NCI-H748 treated with DMSO at 0.1 percent for 48 hours (cell line): ENCODE results near the gene MORN1.
"Not testable (repeated sequence)": the region's sequence is repeated elsewhere in the genome, so short reads cannot be mapped to it uniquely, and the experiment has no call there.

ENCODE experiments used
- DNase-seq: peaks from one replicate; lab custom pipeline; 2025; lab: John Stamatoyannopoulos, UW

MORN1 gene

DNA sequence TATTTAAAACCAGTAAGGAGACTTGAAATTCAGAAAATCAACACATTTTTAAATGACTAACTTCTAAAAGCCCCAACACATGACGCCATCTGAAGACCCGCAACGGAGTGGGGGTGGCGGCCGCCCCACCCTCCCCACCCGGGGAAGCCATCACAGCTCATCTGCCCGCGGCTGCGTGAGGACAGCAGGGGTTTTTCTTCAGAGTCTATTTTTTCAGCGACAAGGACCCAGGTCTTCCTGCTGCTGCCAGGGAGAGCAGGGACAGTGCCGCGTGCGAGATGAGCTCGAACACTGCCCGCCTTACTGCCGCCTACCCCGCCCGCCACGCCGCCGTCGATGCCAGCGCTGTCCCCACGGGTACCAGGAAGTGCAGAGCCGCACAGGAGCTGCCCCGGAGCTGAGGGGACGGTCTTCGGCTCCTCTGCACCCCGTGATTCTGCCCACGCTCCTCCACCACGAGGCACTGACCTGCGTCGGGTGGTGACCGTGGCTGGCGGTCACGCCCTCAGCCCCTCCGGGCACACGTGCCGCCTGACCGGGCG is 84.2 kb downstream of the MORN1 start:
- DNase-seq, result no peak

DNA sequence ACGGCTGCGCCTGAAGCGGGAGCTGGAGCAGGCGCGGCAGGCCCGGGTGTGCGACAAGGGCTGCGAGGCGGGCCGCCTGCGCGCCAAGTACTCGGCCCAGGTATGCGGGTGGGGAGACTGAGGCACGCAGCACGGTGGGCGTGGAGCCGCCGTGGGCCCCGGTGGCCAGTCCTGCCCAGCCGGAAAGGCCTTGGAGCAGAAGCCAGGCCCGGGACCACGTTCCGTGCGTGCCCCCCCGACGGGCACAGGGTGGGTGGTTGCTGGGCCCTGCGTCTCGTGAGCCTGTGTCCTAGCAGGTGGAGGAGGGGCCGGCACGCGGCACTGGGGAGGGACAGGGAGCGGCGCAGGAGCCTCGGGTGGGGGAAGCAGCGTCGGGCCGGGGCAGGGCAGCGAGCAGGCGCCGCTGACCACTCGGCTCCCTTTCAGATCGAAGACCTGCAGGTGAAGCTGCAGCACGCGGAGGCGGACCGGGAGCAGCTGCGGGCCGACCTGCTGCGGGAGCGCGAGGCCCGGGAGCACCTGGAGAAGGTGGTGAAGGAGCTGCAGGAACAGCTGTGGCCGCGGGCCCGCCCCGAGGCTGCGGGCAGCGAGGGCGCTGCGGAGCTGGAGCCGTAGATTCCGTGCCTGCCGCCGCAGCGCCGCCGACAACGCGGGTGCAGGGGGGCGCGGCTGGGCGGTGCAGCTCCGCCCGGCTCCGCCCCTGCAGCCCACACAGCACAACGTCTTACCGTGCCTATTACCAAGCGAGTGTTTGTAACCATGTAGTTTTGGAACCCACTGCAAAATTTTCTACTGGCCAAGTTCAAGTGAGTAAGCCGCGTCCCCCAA is 85.0 kb downstream of the MORN1 start:
- DNase-seq, result no peak

DNA sequence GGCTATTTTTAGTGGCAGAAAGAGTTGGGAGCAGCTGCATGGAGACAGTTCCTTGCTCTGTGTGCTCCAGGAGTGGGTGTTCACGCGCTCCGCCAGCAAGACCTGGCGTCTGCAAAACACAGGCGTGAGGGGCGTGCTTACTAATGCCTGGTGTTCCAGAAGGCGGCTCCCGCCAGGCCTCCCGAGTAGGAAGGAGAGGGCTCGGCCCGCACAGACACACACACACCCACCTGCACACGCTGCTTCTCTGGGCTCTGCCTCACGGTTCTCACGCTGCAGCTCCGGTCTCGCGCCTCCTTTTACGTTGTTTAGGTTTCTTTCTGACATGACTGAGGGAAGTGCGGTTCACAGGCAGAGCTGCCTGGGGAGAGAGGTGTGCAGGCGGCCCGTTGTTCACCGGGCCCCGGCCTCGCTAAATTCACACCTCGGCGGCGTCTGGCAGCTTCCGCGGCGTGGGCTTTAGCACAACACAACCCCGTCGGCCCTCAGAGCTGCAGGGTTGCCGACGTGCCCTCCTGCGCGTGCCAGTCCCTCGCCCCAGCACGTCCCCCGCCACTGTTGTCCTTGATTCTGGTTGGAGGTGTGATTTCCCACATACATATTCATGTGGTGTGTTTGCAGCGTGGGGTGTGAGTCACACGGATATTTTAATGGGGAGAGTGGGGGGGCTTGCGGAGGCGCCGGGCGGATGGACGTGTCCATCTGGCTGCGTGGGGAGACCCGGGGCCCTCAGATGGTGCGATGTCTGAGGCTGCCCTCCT is 86.3 kb downstream of the MORN1 start:
- DNase-seq, result no peak

DNA sequence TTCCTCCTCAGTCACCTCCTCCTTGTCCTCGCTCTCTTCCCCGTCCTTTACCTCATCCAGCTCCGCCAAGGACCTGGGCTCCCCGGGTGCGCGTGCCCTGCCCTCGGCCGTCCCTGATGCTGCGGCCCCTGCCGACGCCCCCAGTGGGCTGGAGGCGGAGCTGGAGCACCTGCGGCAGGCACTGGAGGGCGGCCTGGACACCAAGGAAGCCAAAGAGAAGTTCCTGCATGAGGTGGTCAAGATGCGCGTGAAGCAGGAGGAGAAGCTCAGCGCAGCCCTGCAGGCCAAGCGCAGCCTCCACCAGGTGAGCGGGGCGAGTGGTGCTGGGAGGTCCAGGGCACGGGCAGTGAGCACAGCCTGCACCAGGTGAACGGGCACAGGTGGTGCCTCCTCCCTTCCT is 87.1 kb downstream of the MORN1 start:
- no peak for DNase-seq

DNA sequence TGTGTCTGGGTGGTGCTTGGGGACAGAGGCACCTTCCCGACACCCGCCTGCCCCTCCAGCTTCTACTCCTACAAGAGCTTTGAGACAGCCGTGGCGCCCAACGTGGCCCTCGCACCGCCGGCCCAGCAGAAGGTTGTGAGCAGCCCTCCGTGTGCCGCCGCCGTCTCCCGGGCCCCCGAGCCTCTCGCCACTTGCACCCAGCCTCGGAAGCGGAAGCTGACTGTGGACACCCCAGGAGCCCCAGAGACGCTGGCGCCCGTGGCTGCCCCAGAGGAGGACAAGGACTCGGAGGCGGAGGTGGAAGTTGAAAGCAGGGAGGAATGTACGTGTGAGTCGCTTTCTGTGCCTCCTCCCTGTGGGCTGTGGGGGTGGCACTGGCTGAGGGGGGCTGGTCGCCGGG is 87.6 kb downstream of the MORN1 start:
- no peak for DNase-seq

DNA sequence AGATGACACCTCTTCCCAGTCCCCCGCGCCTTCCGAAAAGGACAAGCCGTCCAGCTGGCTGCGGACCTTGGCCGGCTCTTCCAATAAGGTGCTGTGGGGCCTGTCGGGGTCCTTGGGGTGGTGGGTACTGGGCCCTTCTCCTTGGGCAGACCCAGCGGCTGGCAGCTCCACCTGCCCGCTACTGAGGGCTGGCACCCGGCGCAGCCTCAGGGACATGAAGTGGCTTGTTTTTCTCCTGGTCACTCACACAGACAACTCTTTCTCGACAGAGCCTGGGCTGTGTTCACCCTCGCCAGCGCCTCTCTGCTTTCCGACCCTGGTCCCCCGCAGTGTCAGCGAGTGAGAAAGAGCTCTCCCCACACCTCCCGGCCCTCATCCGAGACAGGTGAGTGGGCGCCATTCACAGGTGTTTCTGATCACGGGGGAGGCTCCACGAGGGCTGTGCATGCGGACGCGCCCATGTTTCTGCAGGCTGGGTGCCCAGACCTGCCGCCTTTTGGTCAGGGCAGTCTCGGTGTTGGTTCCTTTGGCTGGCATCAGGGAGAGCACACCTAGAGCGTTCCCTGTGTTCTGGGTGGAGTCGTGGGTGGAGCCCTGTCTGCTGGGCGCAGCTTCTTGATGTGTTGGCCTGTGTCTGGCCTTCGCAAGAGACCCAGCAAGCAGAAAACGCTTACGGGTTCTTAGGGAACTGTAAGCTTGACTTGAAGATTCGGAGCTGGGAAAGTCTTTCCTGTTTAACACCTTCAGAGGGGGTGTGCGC is 88.2 kb downstream of the MORN1 start:
- DNase-seq, result no peak

DNA sequence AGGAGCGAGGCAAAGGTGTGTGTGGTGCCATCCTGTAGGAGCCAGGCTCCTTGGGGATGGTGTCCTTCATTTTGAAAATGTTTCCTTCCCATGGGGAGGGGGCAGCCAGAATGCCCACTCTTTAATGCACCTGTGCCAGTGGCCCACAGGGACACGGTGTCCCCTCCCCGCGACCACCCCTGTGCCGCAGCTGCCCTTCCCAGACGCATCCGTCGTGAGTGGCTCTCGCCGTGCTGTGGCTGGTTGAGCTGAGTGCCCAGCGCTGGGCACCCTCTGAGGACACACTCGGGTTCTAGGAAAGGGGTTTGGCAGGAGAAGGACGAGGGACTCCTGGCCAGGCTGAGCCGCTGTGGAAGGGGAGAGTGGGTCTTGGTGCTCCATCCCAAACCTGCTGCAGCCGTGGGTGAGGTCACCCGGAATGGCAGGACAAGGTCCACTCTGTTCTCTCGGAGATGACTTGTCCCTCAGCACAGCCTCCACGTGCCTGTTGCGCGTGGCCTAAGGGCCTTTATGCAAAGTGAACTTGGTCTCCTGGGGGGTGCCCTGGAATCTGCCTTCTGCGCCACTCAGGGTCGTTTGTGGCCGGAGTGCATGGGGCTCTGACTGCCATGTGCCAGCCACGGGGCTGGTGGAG is 88.9 kb downstream of the MORN1 start:
- no peak for DNase-seq

DNA sequence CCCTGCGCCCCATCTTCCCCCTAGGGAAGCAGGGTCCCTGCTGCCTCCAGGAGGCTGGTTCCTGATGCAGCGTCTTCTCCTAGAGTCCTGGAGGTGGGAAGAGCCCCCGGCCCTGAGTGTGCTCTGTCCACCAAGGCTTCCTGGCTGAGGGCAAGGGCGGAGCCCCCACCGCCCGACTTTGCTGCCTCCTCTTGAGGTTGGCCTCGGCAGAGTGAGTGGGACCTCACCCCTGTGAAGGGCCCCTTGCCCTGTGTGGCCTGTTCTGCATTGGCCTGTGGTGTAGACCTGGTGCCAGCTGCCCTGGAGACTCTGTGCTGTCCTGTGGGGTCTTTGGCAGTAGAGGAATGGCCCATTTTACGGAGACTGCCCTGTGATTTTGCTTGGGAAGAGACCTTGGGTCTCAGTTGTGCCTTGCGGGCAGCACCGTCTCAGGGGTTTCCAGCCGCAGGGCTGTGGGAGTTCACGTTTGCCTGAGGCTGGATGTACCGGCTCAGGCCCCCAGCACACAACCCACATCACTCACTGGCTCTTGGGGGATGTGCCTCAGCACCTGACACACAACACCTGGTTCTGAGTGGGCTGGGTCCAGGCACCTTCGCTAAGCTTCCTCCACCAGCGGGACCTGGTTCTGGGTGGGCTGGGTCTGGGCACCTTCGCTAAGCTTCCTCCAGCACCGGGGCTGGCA is 89.6 kb downstream of the MORN1 start:
- no peak for DNase-seq

DNA sequence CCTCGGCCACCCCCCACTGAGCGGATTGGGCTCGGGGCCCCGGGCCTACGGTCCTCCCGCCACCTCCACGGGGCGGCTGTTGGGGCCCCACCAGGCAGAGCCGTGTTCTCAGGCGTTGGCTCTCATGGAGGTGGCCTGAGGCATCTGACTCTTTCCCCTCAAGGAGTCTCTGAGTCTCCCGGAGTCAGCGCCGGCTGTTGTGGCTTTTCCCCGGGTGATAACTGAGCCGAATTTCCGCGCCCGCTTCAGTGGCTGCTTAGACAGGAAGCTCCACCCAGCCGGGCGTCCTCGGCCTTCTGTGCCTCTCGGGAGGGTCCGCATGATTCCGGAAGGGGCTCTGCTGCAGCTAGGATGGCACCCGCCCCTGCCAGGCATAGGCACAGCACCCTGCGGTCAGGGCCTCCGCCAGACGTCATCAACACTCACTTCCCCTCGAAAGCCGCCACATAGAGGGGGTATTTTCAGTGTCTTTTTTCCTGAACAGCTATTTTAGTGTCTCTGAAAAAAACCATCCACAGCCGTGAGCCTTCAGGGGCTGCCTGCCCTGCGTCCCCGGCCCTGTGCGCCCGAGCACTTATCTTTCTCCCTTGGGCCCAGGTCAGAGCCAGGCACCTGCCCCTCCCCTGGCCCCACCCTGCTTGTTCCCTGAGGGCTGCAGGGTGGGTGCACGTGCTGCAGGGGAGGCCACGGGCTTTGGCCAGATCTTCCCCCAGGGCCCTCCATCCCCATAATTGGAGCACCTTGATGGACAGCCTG is 90.3 kb downstream of the MORN1 start:
- DNase-seq, result no peak

DNA sequence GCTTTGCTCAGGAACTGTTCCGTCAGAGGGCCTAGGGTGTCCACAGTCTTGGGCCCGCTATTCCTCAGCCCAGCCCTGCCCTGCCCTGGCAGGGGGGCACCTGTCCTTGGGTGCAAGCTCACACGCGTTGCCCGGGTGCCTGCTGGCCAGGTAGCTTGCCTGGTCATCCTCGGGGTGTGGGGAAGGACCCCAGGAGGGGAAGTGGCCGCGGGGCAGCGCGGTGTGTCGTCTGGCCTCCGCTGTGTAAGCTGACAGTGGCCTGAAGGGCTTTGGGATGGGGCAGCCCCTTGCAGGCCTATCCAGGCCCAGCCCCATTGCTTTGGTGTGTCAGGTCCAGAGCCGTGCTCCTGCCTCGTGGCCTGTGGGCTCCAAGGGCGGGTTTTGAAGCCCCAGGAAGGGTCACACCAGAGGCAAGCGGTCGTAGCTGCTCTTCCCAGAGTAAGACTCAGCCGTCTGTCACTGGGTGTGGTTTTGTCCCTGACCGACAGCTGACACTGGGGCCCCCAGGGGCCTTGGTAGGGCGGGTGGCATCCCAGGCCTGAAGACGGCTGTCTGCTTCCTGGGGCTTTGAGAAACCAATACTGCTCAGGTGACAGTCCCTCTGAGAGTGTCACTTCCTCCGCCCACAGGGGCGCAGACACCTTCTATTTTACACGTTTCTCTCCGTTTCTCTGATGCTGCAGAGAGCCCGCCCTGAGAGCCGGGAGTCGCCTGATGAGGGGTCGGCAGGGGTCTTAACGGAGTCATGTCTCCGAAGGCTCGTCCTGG is 91.2 kb downstream of the MORN1 start:
- DNase-seq, result no peak

DNA sequence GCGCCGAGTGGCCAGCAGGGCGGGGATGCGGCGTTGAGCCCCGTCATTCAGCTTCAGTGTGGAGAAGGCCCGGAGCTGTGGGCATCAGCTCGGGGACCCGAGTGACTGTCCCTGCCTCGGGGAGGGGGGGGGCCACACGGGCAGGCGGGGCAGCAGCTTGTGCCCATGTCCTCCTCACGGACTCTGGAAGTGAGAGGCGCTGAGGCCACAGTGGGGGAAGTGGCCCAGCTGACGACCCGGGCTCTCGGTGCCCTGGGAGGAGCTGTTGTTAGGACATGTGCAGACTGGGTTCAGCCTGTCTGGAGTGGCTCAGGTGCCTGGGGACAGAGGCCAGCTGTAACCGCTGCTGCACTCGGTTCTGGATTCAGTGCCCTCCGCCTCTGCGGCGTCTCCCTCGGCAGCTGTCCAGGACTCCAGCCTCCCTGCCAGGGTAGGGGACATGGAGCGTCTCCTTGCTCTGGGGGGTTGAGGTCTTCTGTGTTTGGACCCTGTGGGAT is 92.2 kb downstream of the MORN1 start:
- DNase-seq, result no peak

DNA sequence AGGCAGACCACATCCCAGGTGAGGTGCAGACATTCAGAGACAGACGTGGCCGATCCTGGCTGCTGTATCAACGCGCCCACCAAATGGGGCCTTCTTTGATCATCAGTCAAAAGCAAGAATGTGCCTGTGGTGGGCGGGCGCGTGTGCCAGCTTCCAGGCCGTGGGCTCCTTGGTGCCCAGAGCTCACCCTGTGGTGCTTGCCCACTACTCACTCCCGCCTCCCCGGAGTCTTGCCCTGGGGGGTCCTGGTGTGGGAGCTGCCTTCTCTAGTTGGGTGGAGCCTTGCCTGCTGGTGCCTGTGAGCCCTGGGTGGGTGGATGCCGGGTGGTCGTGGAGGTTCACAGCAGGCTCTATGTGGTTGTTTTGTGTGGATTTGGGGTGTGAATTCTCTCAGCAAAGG is 92.7 kb downstream of the MORN1 start:
- no peak for DNase-seq

DNA sequence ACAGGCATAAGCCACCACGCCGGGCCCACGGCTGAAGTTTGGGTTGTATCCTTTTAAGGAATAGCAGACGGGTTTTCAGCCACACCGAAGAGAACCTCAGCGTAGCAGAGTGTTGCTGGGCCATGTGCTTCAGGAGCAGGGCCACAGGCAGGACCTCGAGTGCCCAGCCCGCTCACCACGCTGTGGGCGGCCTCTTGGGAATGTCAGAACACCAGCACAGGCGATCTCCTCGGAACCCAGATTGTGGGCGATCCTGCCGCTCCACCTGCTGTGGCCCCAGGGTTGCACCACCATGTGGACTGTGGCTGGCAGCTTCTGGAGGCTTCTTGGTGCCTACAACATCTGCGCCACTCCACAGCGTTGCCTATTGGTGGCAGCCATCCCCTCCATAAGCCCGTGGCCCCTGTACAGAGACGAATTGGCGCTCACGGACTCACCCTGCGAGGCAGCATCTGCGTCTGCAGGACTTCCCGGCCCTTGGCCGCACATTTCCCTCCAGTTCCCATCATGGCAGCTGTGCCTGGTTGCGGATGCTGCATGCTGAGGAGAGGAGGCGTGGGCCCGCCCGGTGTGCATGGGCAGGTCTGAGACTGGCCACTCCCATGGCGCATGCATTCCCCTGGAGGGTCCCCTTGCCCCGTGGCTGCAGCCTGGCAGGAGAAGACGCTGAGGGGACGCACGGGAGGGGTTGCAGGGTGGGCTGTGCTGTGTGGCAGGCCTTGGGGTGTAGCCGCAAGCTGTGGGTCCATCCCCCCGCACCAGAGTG is 93.9 kb downstream of the MORN1 start:
- no peak for DNase-seq

DNA sequence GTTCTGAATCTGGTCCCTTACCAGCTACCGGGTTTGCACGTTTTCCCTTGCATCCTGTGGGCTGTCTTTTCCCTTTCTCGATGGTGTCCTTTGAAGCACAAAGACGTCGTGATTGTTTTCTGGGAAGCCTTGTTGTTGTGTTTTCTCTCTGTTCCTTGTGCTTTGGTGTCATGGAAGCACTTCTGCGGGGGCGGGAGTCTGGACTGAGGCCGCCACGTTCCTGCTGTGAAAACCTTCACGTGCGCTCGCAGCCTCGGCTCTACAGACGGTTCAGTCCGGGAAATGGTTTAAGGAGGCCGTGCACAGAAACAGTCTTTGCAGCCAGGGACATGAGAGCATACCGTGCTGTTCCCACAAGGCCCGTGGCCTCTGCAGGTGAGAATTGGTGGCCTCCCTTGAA is 94.7 kb downstream of the MORN1 start:
- DNase-seq, result no peak

DNA sequence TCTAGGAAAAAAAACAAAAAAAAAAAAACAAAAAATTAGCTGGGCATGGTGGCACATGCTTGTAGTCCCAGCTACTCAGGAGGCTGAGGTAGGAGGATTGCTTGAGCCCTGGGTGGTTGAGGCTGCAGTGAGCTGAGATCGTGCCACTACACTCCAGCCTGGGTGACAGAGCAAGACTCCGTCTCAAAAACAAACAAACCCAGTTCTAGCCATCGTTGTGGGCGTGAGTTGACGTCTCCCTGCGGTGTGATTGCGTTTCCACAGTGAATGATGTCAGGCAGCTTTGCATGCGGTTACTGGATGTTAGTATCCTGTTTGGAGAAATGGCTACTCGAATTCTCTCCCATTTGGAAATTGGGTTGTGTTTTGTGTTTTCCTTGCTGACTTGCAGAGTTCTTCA is 95.1 kb downstream of the MORN1 start:
- DNase-seq, result not testable (repeated sequence)

DNA sequence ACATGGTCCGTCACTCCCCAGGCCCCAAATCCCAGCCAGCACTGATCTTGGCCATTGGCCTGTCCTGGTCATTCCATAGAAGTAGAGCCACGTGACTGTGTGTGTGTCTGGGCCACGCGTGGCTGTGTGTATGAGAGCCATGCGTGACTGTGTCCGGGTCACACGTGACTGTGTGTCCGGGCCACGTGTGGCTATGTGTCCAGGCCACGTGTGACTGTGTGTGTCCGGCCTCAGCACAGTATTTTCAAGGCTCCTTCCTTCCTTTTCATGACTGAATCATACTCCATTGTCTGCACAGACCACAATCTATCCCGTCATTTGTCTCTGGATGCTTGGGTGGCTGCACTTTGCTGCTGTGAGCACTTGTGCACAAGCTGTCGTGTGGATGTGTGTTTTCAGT is 95.8 kb downstream of the MORN1 start:
- DNase-seq, result no peak

DNA sequence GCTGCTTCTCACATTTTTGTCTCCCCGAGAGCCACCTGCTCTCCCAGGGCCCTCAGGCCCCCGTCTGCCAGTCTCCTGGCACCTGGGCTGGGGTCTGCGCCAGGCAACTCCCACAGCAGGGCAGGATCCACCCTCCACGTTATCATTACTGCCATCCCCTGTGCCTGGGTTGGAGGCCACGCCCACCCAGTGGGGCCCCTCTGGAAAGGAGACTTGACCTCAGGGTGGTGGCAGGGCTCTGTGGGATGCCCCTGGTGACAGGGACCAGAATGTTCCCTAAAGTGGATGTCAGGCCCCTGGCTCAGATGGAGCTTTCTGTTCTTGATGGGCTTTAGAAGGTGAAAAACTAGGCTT is 96.7 kb downstream of the MORN1 start:
- DNase-seq, result no peak

DNA sequence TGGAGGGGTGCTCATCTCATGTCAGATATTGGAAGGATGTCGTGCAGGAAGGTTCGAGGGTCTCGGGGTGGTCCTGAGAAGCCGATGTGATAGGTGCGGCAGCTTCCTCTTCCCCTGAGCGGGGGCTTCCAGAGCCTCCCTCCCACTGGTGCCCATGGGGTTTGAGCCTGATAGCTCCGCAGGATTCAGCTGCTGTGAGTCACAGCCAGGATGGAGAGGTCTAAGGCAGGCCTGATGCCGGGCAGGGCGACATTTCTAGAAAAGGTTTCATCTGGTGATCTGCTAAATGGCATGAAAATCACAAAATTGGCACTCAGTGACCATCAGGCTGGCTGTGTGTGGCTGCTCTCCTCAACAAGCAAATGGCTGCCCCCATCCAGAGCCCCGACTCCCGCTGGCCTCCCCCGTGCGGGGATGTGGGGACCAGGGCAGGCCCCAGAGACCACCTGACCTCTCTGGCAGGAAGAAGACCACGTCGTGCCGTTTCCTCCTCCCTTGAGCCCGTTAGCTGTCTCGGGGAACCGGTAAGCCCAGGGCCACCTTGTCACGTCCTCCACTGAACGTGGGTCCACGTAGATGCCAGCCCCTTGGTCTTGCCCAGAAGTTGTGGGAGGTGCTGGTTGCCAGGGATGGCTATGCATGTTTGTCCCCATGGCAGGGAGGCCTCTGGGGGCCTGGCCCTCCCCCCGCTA is 97.2 kb downstream of the MORN1 start:
- DNase-seq, result no peak
